ENCODE data around the gene ASPM.
A peak's percentile ranks its signal among the peaks of the same experiment; 100 is the strongest.

The ASPM gene

DNA sequence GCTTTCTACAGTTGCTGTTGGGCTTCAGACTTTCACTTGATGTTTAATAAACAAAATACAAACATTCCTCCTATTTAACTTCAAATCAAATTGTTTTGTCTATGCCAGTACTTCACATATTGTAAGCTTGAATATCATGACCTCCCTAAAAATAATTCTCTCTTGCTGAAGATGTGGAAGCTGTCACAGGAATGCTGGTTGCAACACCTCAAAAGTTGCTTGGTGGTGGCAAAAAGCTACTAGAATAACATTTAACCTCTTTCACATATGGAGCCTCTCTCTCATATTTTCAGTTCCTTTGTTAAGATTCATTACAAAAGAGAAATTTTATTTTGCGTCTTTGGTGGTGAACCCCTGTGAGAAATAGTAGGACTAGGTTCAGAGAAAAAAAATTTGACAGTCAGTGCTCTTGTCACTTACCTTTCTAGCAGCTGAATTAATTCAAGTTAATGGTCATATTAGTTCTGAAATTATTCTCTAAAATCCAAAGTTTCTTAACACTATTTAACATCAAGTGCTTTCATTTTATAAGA lies 53.9 kb downstream of the ASPM start:
- Mint-ChIP-seq H3K4me3 (no peak overlapping the region), H3K36me3 (peaks cover 62% of the 10 kb centered on the region), H3K4me1 (no peaks in the 10 kb centered on the region), H3K27me3 (no peaks in the 10 kb centered on the region), H3K9me3 (no peaks in the 10 kb centered on the region), H3K27ac (no peak overlapping the region)
- no peak for DNase-seq
- CTCF ChIA-PET, result interaction anchor here (1.0 kb wide), 1 partner anchor 9 kb away, joined by 3 read pairs; no protein-coding TSS in a partner anchor

DNA sequence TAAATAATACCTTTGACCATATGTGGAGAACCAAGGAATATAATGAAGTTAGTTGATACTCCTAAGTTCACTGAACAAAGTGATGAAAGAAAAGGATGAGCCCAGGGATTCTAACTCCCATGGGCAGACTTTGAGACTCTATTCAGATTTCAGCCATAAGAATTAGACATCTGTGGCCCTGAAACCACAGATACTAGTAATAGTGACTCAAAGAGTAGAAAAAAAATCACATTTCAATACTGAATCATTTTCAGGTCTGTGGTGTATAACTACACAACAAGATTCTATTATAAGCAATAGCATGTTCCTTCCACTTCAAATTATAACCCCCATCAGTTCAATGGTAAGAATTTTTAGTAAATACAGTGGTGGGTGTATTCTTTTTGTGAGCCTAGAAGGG lies 63.0 kb downstream of the ASPM start:
- peaks cover 20% of the 10 kb centered on the region for H3K9me3 Mint-ChIP-seq
- H3K27ac Mint-ChIP-seq, result no peak overlapping the region
- DNase-seq, result no peak
- CTCF ChIA-PET, result no interaction called here
- H3K4me1 Mint-ChIP-seq, result no peaks in the 10 kb centered on the region
- no peaks in the 10 kb centered on the region for H3K27me3 Mint-ChIP-seq
- H3K36me3 Mint-ChIP-seq, result peaks cover 66% of the 10 kb centered on the region
- no peak overlapping the region for H3K4me3 Mint-ChIP-seq

DNA sequence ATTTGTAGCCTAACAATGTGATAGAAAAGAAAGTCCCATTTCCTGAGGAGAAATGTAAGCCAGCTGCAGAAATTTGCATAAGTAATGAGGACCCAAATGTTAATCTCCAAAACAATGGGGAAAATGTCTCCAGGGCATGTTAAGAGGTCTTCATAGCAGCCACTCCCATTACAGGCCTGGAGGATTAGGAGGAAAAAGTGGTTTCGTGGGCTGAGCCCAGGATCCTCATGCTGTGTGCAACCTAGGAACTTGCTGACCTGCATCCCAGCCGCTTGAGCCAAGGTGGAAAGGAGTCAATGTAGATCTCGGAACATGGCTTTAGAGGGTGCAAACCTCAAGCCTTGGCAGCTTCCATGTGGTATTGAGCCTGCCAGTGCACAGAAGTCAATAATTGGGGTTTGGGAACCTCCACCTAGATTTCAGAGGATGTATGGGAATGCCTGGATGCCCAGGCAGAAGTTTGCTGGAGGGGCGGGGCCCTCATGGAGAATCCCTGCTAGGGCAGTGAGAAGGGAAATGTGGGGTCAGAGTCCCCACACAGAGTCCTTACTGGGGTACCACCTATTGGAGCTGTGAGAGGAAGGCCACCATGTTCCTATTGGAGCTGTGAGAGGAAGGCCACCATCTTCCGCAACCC lies 65.2 kb downstream of the ASPM start:
- Mint-ChIP-seq H3K36me3 (peaks cover 53% of the 10 kb centered on the region), H3K27ac (no peak overlapping the region), H3K4me3 (no peak overlapping the region), H3K9me3 (peaks cover 20% of the 10 kb centered on the region), H3K27me3 (no peaks in the 10 kb centered on the region), H3K4me1 (no peaks in the 10 kb centered on the region)
- CTCF ChIA-PET, result no interaction called here
- no peak for DNase-seq

DNA sequence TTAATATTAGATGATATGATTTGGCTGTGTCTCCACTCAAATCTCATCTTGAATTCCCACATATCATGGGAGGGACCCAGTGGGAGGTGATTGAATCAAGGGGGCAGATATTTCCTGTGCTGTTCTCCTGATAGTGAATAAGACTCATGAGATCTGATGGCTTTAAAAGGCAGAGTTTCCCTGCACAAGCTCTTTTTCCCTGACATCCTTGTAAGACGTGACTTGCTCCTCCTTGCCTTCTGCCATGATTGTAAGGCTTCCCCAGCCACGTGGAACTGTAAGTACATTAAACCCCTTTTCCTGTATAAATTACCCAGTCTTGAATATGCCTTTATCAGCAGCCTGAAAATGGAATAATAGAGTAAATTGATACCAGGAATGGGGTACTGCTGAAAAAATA lies 66.1 kb downstream of the ASPM start:
- Mint-ChIP-seq H3K4me1 (no peaks in the 10 kb centered on the region), H3K9me3 (peaks cover 20% of the 10 kb centered on the region), H3K4me3 (no peak overlapping the region), H3K27me3 (no peaks in the 10 kb centered on the region), H3K27ac (no peak overlapping the region), H3K36me3 (peaks cover 45% of the 10 kb centered on the region)
- no peak for DNase-seq
- CTCF ChIA-PET, result no interaction called here

DNA sequence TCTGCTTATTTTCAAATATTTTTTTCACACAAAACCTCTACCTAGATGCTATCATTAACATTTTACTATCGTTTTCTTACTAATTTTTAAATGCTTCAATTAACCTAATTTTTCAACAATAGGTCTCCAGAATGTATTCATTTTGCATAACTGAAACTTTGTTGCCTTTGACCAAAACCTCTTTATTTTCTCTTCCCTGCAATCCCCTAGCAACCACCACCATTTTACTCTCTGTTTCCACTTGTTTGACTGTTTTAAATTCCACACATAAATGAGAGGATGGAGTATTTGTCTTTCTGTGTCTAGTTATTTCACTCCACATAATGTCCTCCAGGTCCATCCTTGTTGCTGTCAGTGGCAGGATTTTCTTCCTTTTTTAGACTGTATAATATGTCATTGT lies 69.9 kb downstream of the ASPM start:
- H3K4me3 Mint-ChIP-seq, result no peak overlapping the region
- CTCF ChIA-PET, result no interaction called here

DNA sequence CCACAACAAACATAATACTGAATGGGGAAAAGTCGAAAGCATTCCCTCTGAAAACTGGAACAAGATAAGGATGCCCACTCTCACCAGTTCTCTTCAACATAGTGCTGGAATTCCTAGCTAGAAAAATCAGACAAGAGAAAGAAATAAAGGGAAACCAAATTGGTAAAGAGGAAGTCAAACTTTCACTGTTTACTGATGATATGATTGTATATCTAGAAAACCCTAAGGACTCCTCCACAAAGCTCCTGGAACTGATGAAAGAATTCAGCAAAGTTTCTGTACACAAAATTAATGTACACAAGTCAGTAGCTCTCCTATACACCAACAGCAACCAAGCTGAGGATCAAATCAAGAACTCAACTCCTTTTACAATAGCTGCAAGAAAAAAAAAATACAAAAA lies 72.5 kb downstream of the ASPM start:
- no peak for DNase-seq
- no peaks in the 10 kb centered on the region for H3K36me3 Mint-ChIP-seq
- no peak overlapping the region for H3K27ac Mint-ChIP-seq
- no peaks in the 10 kb centered on the region for H3K27me3 Mint-ChIP-seq
- CTCF ChIA-PET, result no interaction called here
- H3K9me3 Mint-ChIP-seq, result no peaks in the 10 kb centered on the region
- no peak overlapping the region for H3K4me3 Mint-ChIP-seq
- no peaks in the 10 kb centered on the region for H3K4me1 Mint-ChIP-seq

More for the DNA sequence above, 69.9 kb downstream of the ASPM start:
- Mint-ChIP-seq H3K27me3 (no peaks in the 10 kb centered on the region), H3K27ac (no peak overlapping the region), H3K4me1 (no peaks in the 10 kb centered on the region), H3K36me3 (peaks cover 10% of the 10 kb centered on the region), H3K9me3 (peaks cover 10% of the 10 kb centered on the region)
- no peak for DNase-seq

DNA sequence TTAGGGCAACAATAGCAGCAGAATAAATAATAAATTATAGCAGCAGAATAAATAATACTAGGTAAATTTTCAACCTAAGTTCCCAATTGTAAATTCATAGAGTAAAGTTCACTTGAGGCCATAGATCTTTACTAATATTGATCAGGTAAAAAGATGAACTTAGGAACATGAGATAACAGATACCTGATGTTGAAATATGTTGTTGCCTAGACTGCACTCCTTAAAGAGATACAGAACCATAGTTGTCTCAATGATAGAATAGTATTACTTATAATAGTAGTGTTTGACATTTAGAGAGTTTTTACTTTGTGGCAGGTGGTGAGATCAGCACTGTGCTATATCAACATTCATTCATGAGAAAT lies 79.0 kb downstream of the ASPM start:
- no peak overlapping the region for H3K27ac Mint-ChIP-seq
- no peaks in the 10 kb centered on the region for H3K9me3 Mint-ChIP-seq
- H3K27me3 Mint-ChIP-seq, result no peaks in the 10 kb centered on the region
- CTCF ChIA-PET, result no interaction called here
- no peak for DNase-seq
- no peaks in the 10 kb centered on the region for H3K36me3 Mint-ChIP-seq
- no peak overlapping the region for H3K4me3 Mint-ChIP-seq
- no peaks in the 10 kb centered on the region for H3K4me1 Mint-ChIP-seq

DNA sequence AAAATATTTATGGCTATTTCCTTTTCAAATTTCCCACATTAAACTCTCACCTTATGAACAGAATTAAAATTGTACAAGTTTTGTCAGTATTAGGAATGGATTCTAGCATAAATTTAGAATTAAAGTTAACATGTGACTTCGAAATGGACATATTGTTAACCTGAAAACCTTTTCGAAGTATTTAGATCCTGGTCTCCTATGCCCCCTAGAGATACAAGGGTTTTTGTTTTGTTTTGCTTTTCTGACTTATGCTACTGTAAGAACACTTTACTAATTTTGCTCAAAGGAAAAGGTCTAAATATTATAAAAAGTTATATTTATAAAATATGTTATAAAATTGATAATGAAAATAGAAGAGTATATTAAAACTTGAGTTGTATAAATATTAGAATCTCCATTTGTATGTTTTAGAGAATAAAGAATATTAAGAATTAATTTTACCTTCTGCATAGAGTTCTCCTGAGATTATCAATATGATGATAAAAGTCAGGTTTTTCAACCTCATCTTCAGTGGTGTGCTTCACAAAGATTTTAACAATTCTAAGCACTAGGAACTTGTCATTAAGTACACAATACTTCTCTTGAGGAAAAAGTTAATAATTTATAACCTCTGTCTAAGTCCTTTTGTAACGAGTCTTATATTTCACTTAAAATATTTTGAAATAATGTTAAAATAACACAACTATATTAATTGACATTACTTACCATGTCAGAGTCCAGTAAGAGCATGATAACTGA lies 79.6 kb downstream of the ASPM start, which contains the start of gene F13B:
F13B (minus strand) TSS at position 542 of the 738 bp plus-strand sequence; CDS start at position 505, 37 bp downstream.
- no peak for DNase-seq
- no peaks in the 10 kb centered on the region for H3K27me3 Mint-ChIP-seq
- no peak within 1 kb of the TSS for H3K4me3 Mint-ChIP-seq
- no peaks in the 10 kb centered on the region for H3K4me1 Mint-ChIP-seq
- no peaks in the 10 kb centered on the region for H3K36me3 Mint-ChIP-seq
- H3K27ac Mint-ChIP-seq, result no peak within 1 kb of the TSS
- CTCF ChIA-PET, result no interaction called here
- H3K9me3 Mint-ChIP-seq, result no peaks in the 10 kb centered on the region

DNA sequence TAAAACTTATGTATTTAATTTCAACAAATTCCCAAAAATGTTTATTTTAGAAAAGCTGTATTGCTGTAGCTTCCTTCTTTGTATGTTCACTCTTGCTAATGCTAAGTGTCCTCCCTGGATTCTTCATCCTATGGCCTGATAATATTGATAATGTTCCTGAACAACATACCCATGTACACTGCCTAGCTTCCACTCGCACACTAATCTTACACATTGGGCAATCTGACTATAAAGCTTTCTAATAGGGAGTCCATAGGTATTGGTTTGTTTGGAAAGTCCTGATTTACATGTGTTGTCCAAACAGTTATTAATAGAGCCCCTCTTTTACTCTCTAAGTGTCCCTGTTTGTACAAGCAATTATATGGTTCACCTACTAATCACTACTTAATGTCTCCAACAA lies 80.2 kb downstream of the ASPM start:
- Mint-ChIP-seq H3K36me3 (no peaks in the 10 kb centered on the region), H3K9me3 (no peaks in the 10 kb centered on the region), H3K4me1 (no peaks in the 10 kb centered on the region), H3K27ac (no peak overlapping the region), H3K27me3 (no peaks in the 10 kb centered on the region), H3K4me3 (no peak overlapping the region)
- DNase-seq, result no peak
- CTCF ChIA-PET, result no interaction called here

DNA sequence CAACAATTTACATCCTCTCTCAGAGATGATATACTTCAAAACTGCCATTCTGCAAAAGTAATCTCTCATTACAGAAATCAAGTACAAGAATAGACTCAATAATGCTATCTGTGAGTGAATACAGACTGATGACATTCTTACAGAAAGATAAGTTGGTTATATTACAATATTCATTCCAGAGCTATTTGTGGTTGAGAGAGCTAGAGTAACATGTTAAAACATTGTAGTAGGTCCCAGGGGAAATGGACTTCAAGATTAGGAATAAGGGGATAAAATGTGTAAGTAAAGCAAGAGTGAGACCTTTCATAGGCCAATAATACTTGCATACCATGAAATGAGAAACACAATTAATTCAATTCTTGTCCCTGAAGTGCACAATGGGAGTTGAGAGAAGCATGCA lies 80.9 kb downstream of the ASPM start:
- no peaks in the 10 kb centered on the region for H3K4me1 Mint-ChIP-seq
- no peaks in the 10 kb centered on the region for H3K9me3 Mint-ChIP-seq
- no peak for DNase-seq
- H3K4me3 Mint-ChIP-seq, result no peak overlapping the region
- CTCF ChIA-PET, result no interaction called here
- no peak overlapping the region for H3K27ac Mint-ChIP-seq
- no peaks in the 10 kb centered on the region for H3K27me3 Mint-ChIP-seq
- no peaks in the 10 kb centered on the region for H3K36me3 Mint-ChIP-seq

DNA sequence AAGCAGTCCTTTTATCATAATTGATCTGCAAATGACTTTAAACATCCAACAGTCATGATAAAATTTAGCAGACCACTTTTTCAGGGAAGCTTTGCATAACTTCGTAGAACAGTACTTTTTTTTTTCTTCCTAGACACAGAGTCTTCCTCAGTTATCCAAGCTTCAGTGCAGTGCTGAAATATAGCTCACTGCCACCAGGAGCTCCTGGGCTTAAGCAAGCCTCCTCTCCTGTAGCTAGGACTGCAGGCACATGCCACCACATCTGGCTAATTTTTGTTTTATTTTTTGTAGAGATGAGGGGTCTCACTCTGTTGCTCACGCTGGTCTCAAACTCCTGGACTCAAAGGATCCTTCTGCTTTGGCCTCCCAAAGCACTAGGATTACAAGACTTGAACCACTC lies 83.3 kb downstream of the ASPM start:
- no peak overlapping the region for H3K4me3 Mint-ChIP-seq
- H3K4me1 Mint-ChIP-seq, result no peaks in the 10 kb centered on the region
- no peaks in the 10 kb centered on the region for H3K27me3 Mint-ChIP-seq
- CTCF ChIA-PET, result no interaction called here
- peak overlapping the region; percentile 14 for H3K27ac Mint-ChIP-seq
- no peaks in the 10 kb centered on the region for H3K9me3 Mint-ChIP-seq
- H3K36me3 Mint-ChIP-seq, result no peaks in the 10 kb centered on the region
- no peak for DNase-seq

DNA sequence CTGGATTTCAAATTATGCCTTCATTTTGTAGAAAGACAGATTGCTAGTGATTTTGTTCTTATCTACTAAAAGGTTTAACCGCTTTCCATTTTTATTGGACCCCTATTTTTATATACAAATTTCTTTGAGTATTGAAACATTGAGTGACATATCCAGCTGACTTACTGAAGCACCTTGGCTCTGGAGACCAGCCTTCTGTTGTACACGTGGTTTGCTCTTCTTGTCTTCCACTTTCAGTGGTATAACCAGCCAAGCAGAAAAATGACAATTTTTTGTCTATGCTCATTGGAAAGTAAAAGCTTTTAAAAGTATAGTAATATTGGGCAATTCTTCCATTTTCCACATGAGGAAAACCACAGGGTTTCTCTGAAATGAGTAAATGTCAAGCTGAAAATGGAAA lies 83.8 kb downstream of the ASPM start:
- no peaks in the 10 kb centered on the region for H3K36me3 Mint-ChIP-seq
- no peak overlapping the region for H3K27ac Mint-ChIP-seq
- H3K4me1 Mint-ChIP-seq, result no peaks in the 10 kb centered on the region
- no peaks in the 10 kb centered on the region for H3K27me3 Mint-ChIP-seq
- no peak overlapping the region for H3K4me3 Mint-ChIP-seq
- no peak for DNase-seq
- CTCF ChIA-PET, result no interaction called here
- no peaks in the 10 kb centered on the region for H3K9me3 Mint-ChIP-seq

DNA sequence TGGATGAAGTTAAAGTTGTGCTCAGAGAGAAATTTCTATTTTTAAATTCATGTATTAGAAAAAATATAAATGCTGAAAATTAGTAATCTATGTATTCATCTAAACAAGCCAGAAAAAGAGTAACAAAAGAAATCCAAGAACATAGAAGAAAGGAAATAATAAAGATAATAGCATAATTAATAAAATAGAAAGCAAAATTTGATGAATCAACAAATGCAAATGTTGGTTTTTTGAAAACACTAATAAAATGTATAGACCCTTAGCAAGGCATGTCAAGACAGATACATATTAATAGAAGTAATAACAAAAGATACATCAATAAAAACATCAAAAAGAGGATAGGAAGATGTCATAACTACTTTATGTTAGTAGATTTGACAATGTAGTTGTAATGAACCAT lies 97.4 kb downstream of the ASPM start:
- H3K9me3 Mint-ChIP-seq, result no peaks in the 10 kb centered on the region
- no peak overlapping the region for H3K4me3 Mint-ChIP-seq
- H3K27ac Mint-ChIP-seq, result no peak overlapping the region
- H3K4me1 Mint-ChIP-seq, result no peaks in the 10 kb centered on the region
- no peaks in the 10 kb centered on the region for H3K36me3 Mint-ChIP-seq
- CTCF ChIA-PET, result no interaction called here
- H3K27me3 Mint-ChIP-seq, result no peaks in the 10 kb centered on the region
- no peak for DNase-seq

DNA sequence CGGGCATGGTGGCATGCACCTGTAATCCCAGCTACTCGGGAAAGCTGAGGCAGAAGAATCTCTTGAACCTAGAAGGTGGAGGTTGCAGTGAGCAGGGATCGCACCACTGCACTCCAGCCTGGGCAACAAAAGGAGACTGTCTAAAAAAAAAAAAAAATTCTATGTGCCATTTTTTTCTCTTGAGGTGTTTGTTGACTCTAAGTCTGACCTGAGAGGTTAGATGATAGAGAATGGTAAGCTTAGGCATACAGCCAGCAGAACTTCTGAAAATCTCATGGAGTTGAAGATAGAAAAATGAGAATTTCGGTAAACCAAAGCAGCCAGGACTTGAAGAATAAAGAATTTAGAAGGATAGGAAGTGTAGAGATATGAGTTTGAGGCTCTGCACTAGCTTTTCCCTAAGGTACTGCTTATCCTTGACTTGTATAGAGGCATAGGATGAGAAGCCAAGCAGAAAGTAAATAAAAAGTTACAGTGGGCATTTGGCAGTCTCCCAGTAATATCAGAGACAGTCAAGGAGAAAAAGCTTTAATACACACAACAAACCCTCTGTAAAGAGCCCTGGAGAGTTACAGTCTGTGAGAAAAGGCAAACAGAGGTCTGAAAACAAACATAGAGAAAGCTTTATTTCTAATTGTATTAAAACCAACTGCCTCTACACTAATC lies 103.7 kb downstream of the ASPM start:
- no peak overlapping the region for H3K4me3 Mint-ChIP-seq
- H3K36me3 Mint-ChIP-seq, result no peaks in the 10 kb centered on the region
- no peak overlapping the region for H3K27ac Mint-ChIP-seq
- no peak for DNase-seq
- CTCF ChIA-PET, result no interaction called here
- H3K4me1 Mint-ChIP-seq, result peaks cover 3% of the 10 kb centered on the region
- H3K9me3 Mint-ChIP-seq, result no peaks in the 10 kb centered on the region
- no peaks in the 10 kb centered on the region for H3K27me3 Mint-ChIP-seq

All from activated naive CD4-positive, alpha-beta T cell treated with anti-CD3 and anti-CD28 coated beads, Interleukin-2, amount 10 ng/mL, durations not matched to agents 7 days and 5 days (primary cell).